Testis (tissue), 3 donors: ENCODE data around the gene HSPA4. TPM values are rescaled to one million over a fixed set of nuclear protein-coding genes. Genes with fewer than 3 reads are reported as not detected.

Source experiments
- DNase-seq: peaks from one replicate; pipeline ENCODE4 v3.0.0-alpha.2; 2019
- H3K27ac ChIP-seq, 2 donors: fragments of 200-600 bp; sonication (generic); one replicate each; pipeline ENCODE4 v1.5.1; 2019
- H3K27me3 ChIP-seq: fragments of 200-600 bp; sonication (generic); one replicate; pipeline ENCODE4 v1.5.1; 2019
- H3K36me3 ChIP-seq: fragments of 200-600 bp; sonication (generic); one replicate; pipeline ENCODE4 v1.5.1; 2017; ENCODE audit warnings: low read depth; ENCODE audit errors: missing control alignments
- H3K4me1 ChIP-seq: fragments of 200-600 bp; sonication (generic); one replicate; pipeline ENCODE4 v1.5.1; 2019
- H3K4me3 ChIP-seq, 2 donors: fragments of 200-600 bp; sonication (generic); one replicate each; pipeline ENCODE4 v1.5.1; 2017 to 2019
- H3K9me3 ChIP-seq: fragments of 200-600 bp; sonication (generic); one replicate; pipeline ENCODE4 v1.5.1; 2017
- CTCF ChIP-seq, 3 experiments: fragments of 450-650 bp in 2 of 3; fragments of 200-600 bp in 1 of 3; sonication (generic) in 1 of 3; IDR thresholded peaks; one replicate each; pipeline ENCODE4 v1.5.1; 2016 to 2019; ENCODE audit warnings: antibody characterized with exemption in 3 of 3, mild to moderate bottlenecking in 2 of 3, moderate library complexity in 1 of 3
- POLR2A ChIP-seq: fragments of 450-650 bp; IDR thresholded peaks from one replicate; pipeline ENCODE4 v1.6.1; 2017; ENCODE audit warnings: antibody characterized with exemption, mild to moderate bottlenecking, moderate library complexity
- WGBS, 2 donors: methylation state at CpG; one replicate each; pipeline ENCODE4 v1.1.5; 2018; 5-methylcytosine and 5-hydroxymethylcytosine counted together
- intact Hi-C: fragments of 100-400 bp; cut with DNase I; formaldehyde crosslinking; loops from one replicate; pipeline ENCODE4 v1.15.1; 2023; ENCODE audit warnings: low total_unique reads
- polyA plus RNA-seq: library from polyadenylated mRNA; stranded (reverse); fragments of 350-450 nt; fragmentation: Illumina TruSeq; extraction: RNeasy Lipid Tissue Mini Kit (QIAGEN cat#74804); gene quantifications from one replicate; pipeline ENCODE4 v1.2.3, GENCODE V29; 2014; ENCODE audit warnings: low read depth, low replicate concordance; ENCODE audit not compliant: insufficient read depth
- total RNA-seq, 2 donors: library from RNA; depleted of rRNA; stranded (reverse); fragments of >200 nt; gene quantifications; one replicate each; pipeline ENCODE4 v1.2.3, GENCODE V29; 2016

HSPA4 gene
- total and polyA plus RNA-seq, 3 donors from 2014 or later = 107 to 143 (median 108) TPM

GRCh38 chr5:133147815-133148567 is 96.2 kb downstream of the HSPA4 start:
- TF ChIP-seq POLR2A (no peak), CTCF (IDR thresholded peaks at IDR 0.05) (no peak)
- no peaks in the 10 kb centered on the region for H3K9me3 ChIP-seq
- H3K4me3 ChIP-seq = no peak overlapping the region
- H3K36me3 ChIP-seq = no peaks in the 10 kb centered on the region
- WGBS, 2 donors = 84 to 87% methylated on average over 7 of the region's 7 CpGs
- H3K27ac ChIP-seq = no peak overlapping the region
- intact Hi-C loops = no loop called here
- H3K27me3 ChIP-seq = no peaks in the 10 kb centered on the region
- no peak for DNase-seq
- no peaks in the 10 kb centered on the region for H3K4me1 ChIP-seq

DNA sequence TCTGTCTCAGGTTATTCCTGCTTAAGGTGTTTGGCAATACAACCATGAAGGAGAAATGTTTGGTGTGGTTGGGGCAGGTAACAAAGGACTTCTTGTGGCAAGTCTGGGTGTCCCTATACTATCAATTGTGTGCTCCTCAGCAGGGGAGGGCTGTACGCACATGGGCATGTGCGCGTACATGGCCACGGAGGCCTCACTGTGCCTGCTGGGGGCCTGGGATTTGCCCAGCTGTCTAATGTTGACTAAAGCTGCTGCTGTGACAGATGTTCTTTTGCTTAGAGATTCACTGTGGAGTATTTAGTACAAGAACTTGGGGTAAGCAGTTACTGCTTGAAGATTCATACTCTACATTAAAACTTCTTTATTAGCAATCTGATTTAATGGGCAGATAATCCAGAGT is 97.5 kb downstream of the HSPA4 start:
- Histone ChIP-seq H3K27me3 (no peaks in the 10 kb centered on the region), H3K36me3 (no peaks in the 10 kb centered on the region), H3K4me3 (no peak overlapping the region), H3K27ac (no peak overlapping the region), H3K9me3 (no peaks in the 10 kb centered on the region), H3K4me1 (no peaks in the 10 kb centered on the region)
- TF ChIP-seq POLR2A = no peak
- no peak for TF ChIP-seq CTCF (IDR thresholded peaks at IDR 0.05)
- WGBS, 2 donors = 91 to 92% methylated on average over 4 of the region's 4 CpGs
- no peak for DNase-seq
- intact Hi-C loops = no loop called here

DNA sequence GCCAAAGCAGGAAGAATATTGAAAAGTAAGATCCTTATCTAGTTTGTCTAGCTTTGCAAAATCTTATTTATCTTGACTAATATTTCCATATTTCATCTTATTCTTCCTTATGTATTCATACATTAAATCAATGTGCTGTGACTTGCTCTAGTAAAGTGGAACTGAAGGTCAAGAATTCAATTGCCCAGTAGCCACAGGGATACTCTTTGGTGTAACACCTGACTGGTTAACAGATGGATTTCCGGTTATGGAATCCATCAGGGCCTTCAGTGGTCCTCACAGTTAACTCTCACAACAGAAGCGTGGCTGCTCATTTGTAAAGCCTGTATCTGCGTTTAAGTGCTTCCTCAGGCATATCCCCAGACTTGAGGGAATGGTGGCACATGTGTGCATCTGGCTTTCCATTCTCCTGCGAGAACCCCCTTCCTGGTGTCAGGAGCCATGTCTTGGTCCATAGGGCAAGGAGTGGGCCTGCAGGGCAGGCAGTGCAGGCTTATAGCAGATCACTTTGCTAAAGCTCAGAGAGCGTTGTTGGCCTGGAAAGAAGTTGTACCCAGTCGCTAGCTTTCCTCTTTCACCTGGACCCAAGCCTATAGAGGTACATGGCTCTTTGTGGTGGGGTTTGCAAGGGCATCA is 99.2 kb downstream of the HSPA4 start:
- Histone ChIP-seq H3K27ac (no peak overlapping the region), H3K27me3 (no peaks in the 10 kb centered on the region), H3K9me3 (no peaks in the 10 kb centered on the region), H3K4me1 (no peaks in the 10 kb centered on the region), H3K4me3 (no peak overlapping the region), H3K36me3 (no peaks in the 10 kb centered on the region)
- no peak for DNase-seq
- WGBS, 2 donors = 93 to 94% methylated on average over 4 to 6 of the region's 6 CpGs
- intact Hi-C loops = no loop called here
- TF ChIP-seq CTCF (IDR thresholded peaks at IDR 0.05) (no peak), POLR2A (no peak)

GRCh38 chr5:133154274-133155075 is 102.7 kb downstream of the HSPA4 start:
- H3K9me3 ChIP-seq = no peaks in the 10 kb centered on the region
- 92 to 93% methylated on average over 12 of the region's 12 CpGs for WGBS, 2 donors
- DNase-seq = no peak
- intact Hi-C loops = no loop called here
- H3K27ac ChIP-seq = no peak overlapping the region
- H3K4me1 ChIP-seq = no peaks in the 10 kb centered on the region
- TF ChIP-seq POLR2A = no peak
- no peak for TF ChIP-seq CTCF (IDR thresholded peaks at IDR 0.05)
- H3K4me3 ChIP-seq = no peak overlapping the region
- no peaks in the 10 kb centered on the region for H3K27me3 ChIP-seq
- H3K36me3 ChIP-seq = no peaks in the 10 kb centered on the region
